GM23248 (cell line): ENCODE measurements around the gene ARSK.

ENCODE experiments used
- EZH2 ChIP-seq: fragments of 200-600 bp; sonication (generic); IDR thresholded peaks from 2 replicates; pipeline ENCODE4 v1.6.1; 2018; ENCODE audit warnings: antibody characterized with exemption, mild to moderate bottlenecking; ENCODE audit not compliant: insufficient read depth, poor library complexity, severe bottlenecking
- EZH2phosphoT487 ChIP-seq: fragments of 200-600 bp; sonication (generic); IDR thresholded peaks from 2 replicates; pipeline ENCODE4 v1.6.1; 2018; ENCODE audit warnings: antibody characterized with exemption, moderate library complexity, mild to moderate bottlenecking, low read depth; ENCODE audit not compliant: insufficient read depth

DNA sequence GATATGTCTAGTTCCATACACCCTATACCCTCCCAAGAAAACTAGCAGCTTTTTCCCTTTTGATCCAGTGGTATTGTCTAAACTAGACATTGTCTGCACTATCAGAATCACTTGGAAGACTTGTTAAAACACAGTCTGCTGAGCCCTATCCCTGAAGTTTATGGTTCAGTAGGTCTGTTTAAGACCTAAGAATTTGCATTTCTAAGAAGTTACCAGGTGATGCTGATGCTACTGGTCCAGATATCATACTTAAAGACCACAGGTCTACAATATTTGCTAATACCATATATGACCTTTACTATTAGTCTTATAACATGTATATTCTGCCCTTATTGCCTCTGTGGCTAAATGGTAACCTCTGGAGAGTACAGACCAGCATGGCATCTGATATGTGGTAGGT lies 23.4 kb upstream of the ARSK start:
- no peak for TF ChIP-seq EZH2phosphoT487
- TF ChIP-seq EZH2 = no peak
